BE2C (cell line): ENCODE measurements around the gene SPAG16.
"Not testable (repeated sequence)": the region's sequence is repeated elsewhere in the genome, so short reads cannot be mapped to it uniquely, and the experiment has no call there.

Experiments
- DNase-seq: peaks from one replicate; pipeline ENCODE4 v3.0.0-alpha.2; 2020
- H3K27me3 ChIP-seq: fragments of 250-450 bp; sonication (Bioruptor Pico); 2 replicates; pipeline ENCODE4 v1.5.1; 2020; ENCODE audit warnings: mild to moderate bottlenecking
- H3K36me3 ChIP-seq: fragments of 250-450 bp; sonication (Bioruptor Pico); 2 replicates; pipeline ENCODE4 v1.5.1; 2020; ENCODE audit warnings: mild to moderate bottlenecking
- H3K4me1 ChIP-seq: fragments of 250-450 bp; sonication (Bioruptor Pico); 2 replicates; pipeline ENCODE4 v1.5.1; 2020
- H3K4me3 ChIP-seq: 2 replicates; pipeline ENCODE4 v1.5.1; 2011; ENCODE audit warnings: low read depth, low read length
- H3K9me3 ChIP-seq: fragments of 250-450 bp; sonication (Bioruptor Pico); 2 replicates; pipeline ENCODE4 v1.5.1; 2020
- TF ChIP-seq, protein P1 (sequence below): IDR thresholded peaks from 2 replicates; pipeline ENCODE4 v1.5.1; 2012; ENCODE audit warnings: mild to moderate bottlenecking, low read depth, low read length

The SPAG16 gene

GRCh38 chr2:213274143-213274542, 10.1 kb upstream of the SPAG16 start:
- Histone ChIP-seq H3K36me3 (no peaks in the 10 kb centered on the region), H3K9me3 (no peaks in the 10 kb centered on the region), H3K27me3 (no peaks in the 10 kb centered on the region), H3K4me1 (0 out of 2 replicates have a peak, but pooled peaks cover 2% of the 10 kb centered on the region), H3K4me3 (no peak overlapping the region)
- DNase-seq: no peak
- TF ChIP-seq, protein P1, sequence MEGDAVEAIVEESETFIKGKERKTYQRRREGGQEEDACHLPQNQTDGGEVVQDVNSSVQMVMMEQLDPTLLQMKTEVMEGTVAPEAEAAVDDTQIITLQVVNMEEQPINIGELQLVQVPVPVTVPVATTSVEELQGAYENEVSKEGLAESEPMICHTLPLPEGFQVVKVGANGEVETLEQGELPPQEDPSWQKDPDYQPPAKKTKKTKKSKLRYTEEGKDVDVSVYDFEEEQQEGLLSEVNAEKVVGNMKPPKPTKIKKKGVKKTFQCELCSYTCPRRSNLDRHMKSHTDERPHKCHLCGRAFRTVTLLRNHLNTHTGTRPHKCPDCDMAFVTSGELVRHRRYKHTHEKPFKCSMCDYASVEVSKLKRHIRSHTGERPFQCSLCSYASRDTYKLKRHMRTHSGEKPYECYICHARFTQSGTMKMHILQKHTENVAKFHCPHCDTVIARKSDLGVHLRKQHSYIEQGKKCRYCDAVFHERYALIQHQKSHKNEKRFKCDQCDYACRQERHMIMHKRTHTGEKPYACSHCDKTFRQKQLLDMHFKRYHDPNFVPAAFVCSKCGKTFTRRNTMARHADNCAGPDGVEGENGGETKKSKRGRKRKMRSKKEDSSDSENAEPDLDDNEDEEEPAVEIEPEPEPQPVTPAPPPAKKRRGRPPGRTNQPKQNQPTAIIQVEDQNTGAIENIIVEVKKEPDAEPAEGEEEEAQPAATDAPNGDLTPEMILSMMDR: no peak

DNA sequence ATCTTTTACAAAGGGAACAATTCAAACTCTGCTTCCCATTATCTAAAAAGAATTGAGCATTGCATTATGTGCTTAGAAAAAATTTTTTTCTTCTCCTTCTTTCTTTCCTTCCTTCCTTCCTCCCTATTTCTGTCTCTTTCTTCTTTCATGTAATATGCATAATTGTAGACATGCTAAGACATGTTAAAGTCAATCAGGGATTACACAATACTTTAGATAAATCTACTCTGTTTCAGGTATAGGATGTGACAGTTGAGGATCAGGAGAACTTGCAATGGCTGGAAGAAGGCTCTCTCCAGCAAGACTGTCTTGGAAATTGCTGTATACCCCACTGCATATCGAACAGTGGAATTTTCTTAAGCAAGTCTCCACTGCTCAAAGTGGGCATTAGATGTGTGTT, 9.0 kb upstream of the SPAG16 start:
- TF ChIP-seq, protein P1: no peak
- no peaks in the 10 kb centered on the region for H3K36me3 ChIP-seq
- DNase-seq: no peak

GRCh38 chr2:213277134-213277533, 7.1 kb upstream of the SPAG16 start:
- not testable (repeated sequence) for H3K27me3 ChIP-seq, H3K36me3 ChIP-seq, H3K4me3 ChIP-seq, H3K4me1 ChIP-seq, H3K9me3 ChIP-seq, DNase-seq

More for the DNA sequence above, 9.0 kb upstream of the SPAG16 start:
- no peaks in the 10 kb centered on the region for H3K9me3 ChIP-seq
- H3K27me3 ChIP-seq: no peaks in the 10 kb centered on the region
- H3K4me3 ChIP-seq: no peak overlapping the region
- H3K4me1 ChIP-seq: 0 out of 2 replicates have a peak, but pooled peaks cover 2% of the 10 kb centered on the region

DNA sequence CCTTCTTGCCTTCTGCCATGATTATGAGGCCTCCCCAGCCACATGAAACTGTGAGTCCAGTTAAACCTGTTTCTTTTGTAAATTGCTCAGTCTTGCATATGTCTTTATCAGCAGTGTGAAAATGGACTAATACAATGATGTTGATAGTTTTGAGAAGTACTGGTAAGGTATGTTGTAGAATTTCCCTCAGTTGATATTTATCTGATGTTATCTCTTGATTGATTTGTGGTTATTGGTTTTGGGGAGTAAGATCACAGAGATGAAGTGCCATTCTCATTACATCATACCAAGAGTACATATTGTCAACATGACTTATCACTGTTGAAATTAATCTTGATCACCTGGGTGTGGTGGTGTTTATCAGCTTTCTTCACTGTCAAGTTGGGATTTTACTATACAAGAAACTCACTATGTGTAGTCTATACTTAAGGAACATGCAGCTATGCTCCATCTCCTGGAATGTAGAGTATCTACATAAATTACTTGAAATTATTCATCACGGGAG, 5.1 kb upstream of the SPAG16 start:
- TF ChIP-seq, protein P1: no peak

DNA sequence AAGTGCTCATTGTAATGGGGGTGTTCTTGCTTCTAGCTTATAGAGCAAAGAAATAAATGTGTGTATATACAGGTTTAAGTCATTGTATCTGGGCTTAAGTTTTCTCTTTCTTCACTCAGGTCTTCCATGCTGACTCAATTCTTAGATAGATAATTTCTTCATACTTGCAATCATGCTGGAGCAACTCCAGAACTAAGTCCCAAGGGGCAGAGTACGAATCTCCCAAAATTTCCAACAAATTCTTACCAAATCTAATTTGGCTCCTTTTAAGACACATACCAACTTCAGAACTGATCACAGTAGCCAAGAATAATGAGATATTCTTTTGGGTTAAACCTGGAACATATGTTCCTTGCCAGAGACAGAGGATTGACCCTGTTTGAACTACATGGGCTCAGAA, 4.3 kb upstream of the SPAG16 start:
- TF ChIP-seq, protein P1: no peak
- H3K27me3 ChIP-seq: no peaks in the 10 kb centered on the region
- H3K9me3 ChIP-seq: no peaks in the 10 kb centered on the region
- no peaks in the 10 kb centered on the region for H3K36me3 ChIP-seq
- H3K4me3 ChIP-seq: no peak overlapping the region
- no peak for DNase-seq
- 0 out of 2 replicates have a peak, but pooled peaks cover 2% of the 10 kb centered on the region for H3K4me1 ChIP-seq

More for the DNA sequence above, 5.1 kb upstream of the SPAG16 start:
- no peak for DNase-seq
- Histone ChIP-seq H3K4me1 (0 out of 2 replicates have a peak, but pooled peaks cover 2% of the 10 kb centered on the region), H3K36me3 (no peaks in the 10 kb centered on the region), H3K27me3 (no peaks in the 10 kb centered on the region), H3K4me3 (no peak overlapping the region), H3K9me3 (no peaks in the 10 kb centered on the region)

DNA sequence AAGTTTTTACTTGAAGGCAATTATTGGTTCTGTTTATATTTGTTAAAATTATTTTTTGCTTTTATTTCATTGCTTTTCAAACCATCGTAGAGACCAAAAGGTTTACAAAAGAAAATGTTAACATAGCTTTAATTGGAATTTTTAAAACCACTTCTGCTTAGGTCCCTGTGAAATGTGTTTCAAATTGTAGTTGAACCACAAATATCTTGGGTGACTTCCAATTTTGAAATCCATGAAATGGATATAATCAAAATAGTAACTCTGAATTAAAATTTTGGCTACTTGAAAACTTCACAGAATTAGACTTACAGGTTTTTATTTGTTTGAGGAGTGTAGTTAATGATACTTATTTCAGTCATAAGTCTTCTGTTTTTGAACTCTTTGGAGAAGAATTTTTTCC, 3.1 kb upstream of the SPAG16 start:
- H3K9me3 ChIP-seq: no peaks in the 10 kb centered on the region
- no peaks in the 10 kb centered on the region for H3K36me3 ChIP-seq
- 0 out of 2 replicates have a peak, but pooled peaks cover 2% of the 10 kb centered on the region for H3K4me1 ChIP-seq
- H3K4me3 ChIP-seq: no peak overlapping the region
- TF ChIP-seq, protein P1: no peak
- DNase-seq: no peak
- H3K27me3 ChIP-seq: no peaks in the 10 kb centered on the region
